HS-5 (cell line): ENCODE results near the gene HSPB7.

ENCODE experiments used
- DNase-seq: peaks from one replicate; pipeline ENCODE4 v3.0.0-alpha.2; 2012; ENCODE audit warnings: low read depth

Gene HSPB7

GRCh38 chr1:15975805-15976680 is 41.8 kb downstream of the HSPB7 start, which contains the start of gene ZBTB17:
Gene ZBTB17, minus strand, starts transcription at chr1:15976101. Its CDS starts 27,606 bp downstream, at chr1:15948495.
- peak; percentile 67 for DNase-seq

DNA sequence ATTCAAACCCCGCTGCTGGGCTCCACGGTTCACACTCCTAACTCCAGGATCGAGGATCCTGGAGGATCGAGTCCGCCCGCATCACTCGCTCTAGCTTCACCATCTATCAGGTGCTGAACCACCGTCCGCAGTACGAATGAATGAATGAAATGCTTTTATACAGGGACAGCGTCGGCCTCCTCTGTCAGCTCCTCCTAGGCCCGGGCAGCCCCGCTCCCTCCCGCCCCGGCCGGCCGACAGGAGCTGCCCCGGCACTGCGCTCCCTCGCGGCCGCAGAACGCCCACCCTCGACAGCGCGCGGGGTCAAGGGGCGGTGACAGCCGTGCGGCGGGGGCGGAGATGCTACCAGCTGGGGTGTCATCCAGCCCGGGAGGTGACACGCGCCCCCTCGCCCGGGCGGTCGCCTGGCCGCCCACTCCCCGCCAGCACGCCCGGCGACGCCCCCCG is 42.5 kb downstream of the HSPB7 start:
- no peak for DNase-seq

DNA sequence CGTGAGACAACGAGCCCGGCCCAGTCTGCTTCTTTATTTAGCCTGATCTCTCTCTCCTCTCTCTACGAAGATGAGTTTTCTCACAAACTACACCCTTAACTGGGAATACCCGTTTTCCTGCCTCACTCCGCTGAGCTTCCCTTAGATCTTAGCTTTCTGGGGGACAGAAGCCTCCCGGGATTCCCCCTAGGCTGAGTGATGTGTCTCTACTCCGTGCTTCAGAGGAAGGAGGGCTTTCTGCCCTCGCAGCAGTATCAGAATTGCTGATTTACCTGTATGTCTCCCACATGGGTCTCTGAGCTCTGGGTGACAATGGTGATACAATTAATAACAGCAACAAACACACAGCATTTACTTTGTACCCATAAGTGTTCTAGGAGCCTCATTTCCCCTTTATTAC is 43.0 kb downstream of the HSPB7 start:
- DNase-seq = no peak

DNA sequence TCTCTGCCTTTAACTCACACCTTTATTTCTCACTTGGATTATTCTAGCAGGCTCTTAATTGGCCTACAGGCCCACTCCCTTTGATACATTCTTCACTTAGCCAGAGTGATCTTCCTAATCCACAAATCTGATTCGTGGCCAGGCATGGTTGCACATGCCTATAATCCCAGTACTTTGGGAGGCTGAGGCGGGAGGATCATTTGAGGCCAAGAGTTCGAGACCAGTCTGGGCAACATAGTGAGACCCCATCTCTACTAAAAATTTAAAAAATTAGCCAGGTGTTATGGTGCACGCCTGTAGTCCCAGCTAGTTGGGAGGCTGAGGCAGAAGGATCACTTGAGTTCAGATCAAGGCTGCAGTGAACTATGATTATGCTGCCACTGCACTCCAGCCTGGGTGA is 44.1 kb downstream of the HSPB7 start:
- no peak for DNase-seq

GRCh38 chr1:15972409-15972808 is 45.4 kb downstream of the HSPB7 start:
- no peak for DNase-seq

DNA sequence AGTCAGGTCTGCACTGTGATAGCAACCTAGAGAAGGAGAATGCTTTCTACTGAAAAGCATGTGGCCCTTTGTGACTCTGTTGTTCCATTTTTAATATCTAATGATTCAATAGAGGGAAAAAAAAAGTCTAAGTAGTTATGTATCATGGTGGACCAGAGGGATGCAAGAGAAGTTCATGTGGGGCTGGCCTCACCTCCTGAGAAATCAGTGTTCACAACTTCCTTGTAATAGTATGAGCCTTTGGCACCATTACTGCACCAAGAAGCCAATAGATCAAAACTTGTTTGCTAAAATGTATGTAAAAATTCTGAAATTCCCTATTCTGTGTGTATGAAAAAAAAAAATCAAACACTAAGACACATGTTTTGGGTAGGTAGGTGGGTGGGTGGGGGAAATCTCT is 46.9 kb downstream of the HSPB7 start:
- no peak for DNase-seq

GRCh38 chr1:15969321-15969880 is 48.4 kb downstream of the HSPB7 start:
- no peak for DNase-seq

- no peak for DNase-seq
Observed at GRCh38 chr1:15968172-15968571, 49.7 kb downstream of the HSPB7 start.

DNA sequence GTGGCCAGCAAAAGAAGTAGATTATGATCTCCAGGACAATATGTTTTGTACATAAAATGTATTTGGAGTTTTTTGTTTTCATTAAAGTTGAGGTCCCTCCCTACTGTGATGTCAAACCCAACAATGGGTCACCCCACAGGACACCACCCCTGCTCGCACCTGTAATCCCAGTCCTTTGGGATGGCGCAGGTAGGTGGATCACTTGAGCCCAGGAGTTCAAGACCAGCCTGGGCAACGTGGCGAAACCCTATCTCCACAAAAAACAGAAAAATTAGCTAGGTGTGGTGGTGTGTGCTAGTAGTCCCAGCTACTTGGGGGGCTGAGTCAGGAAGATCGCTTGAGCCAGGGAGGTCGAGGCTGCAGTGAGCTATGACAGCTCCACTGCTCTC is 50.9 kb downstream of the HSPB7 start:
- DNase-seq = no peak

DNA sequence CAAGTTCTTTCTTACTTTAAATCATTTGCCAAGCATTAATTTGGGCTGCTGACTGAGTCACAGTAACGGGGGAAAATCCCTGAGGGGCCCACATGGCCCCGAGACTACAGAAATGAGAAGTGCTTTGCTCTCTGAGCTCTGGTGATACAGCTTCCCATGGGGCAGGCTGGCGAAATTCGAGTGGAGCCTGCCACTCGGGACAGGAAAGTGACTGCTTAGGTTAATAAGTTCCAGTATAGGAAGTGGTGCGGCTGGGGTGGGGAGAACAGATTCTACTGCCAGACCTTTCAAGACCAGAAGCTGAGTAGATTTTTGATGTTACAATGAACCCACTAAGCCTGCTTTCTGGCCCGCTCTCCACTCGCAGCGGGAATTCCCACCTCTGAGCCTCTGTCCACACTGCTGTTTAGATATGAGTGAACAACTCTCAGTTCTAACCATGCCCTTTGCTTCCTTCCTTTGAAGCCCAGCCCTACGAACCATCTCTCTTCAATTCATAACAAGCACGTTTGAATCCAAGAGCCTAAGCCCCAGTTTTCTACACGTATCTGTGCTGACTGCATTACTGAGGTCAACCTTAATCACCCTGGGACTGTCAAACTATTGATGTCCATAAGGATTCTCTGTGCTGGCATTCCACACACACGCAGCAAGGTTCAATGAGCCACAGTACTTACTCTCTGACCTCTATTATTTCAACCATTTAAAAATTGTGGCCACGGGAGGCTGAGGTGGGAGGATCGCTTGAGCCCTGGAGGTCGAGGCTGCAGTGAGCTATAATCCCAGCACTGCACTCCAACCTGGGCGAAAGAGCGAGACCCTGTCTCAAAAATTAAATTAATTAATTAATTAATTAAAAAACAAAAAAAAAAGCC is 51.5 kb downstream of the HSPB7 start:
- no peak for DNase-seq

- peak; percentile 47 for DNase-seq
Observed at GRCh38 chr1:15965228-15965767, 52.5 kb downstream of the HSPB7 start.
